Rectal smooth muscle tissue (tissue), 1 donor: ENCODE measurements around the gene EEFSEC.

Source experiments
- H3K27ac ChIP-seq: one replicate; pipeline ENCODE4 v1.7.0; 2013; ENCODE audit warnings: low read depth, low read length, inconsistent platforms
- H3K27me3 ChIP-seq: one replicate; pipeline ENCODE4 v1.7.0; 2013; ENCODE audit warnings: low read length; ENCODE audit not compliant: control insufficient read depth, insufficient read depth
- H3K36me3 ChIP-seq: one replicate; pipeline ENCODE4 v1.7.0; 2013; ENCODE audit warnings: low read length; ENCODE audit not compliant: control insufficient read depth, insufficient read depth
- H3K4me1 ChIP-seq: one replicate; pipeline ENCODE4 v1.7.0; 2013; ENCODE audit warnings: low read length; ENCODE audit not compliant: control insufficient read depth, insufficient read depth
- H3K4me3 ChIP-seq: one replicate; pipeline ENCODE4 v1.7.0; 2013; ENCODE audit warnings: low read length
- H3K9ac ChIP-seq: one replicate; pipeline ENCODE4 v1.7.0; 2013; ENCODE audit warnings: low read length

Gene EEFSEC

DNA sequence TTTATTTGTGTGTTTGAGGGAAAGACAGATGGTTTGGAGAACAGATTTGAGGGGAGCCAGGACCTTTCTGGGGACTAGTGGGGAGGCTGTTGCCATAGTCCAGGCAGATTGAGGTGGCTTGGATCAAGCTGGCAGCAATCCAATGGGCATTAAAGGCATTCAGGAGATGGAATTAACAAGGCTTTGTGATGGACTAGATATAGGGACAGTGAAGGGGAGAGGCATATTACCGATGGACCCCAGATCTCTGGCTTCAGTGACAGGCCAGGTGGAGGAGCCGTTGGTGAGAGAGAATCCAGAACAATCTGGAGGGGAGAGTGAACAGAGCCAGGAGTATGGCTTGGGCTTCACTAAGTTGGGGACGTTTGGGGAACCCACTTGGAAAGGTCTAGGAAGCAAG lies 124.8 kb downstream of the EEFSEC start:
- Histone ChIP-seq H3K27me3 (no peaks in the 10 kb centered on the region), H3K9ac (no peak overlapping the region), H3K4me1 (peaks cover 36% of the 10 kb centered on the region), H3K27ac (no peak overlapping the region), H3K4me3 (no peak overlapping the region), H3K36me3 (no peaks in the 10 kb centered on the region)

DNA sequence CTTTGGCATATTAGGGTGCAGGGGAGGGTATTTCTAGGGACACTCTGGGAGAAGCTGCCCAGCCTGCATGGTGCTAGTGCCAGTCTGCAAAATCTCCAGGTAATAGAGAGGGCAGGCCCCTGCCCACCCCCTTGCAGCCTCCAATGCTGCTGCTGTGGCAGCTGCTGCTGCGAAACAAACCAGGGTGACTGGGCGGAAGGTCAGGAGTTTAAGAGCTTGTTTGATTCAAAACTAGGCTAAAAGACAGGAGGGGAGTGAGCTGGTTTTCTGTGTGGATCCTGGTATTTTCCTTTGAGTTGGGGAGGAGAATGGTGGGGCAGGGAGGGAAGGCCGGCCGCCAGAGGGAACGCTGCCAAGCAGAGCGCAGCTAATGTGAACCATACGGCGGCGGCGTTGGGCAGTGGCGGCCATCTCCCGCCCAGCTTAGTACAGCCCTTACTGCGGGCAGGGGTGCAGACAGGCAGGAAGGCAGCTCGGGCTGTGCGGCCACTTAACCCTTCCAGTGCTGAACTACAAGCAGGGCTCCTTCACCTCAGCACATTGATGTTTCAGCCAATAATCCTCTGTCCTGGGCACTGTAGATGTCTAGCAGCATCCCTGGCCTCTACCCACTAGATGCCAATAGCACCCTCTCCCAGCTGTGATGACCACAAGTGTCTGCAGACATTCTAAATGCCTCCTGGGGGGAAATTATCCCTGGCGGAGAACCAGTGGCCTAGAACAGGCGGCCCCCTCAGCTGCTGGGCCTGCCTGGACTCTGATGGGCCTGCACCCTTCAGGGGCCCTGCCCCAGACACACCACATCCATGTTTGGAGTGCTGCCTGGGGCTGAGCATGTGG lies 125.7 kb downstream of the EEFSEC start:
- H3K4me1 ChIP-seq: peaks cover 36% of the 10 kb centered on the region
- H3K9ac ChIP-seq: no peak overlapping the region
- no peaks in the 10 kb centered on the region for H3K27me3 ChIP-seq
- H3K27ac ChIP-seq: no peak overlapping the region
- peaks cover 4% of the 10 kb centered on the region for H3K36me3 ChIP-seq
- no peak overlapping the region for H3K4me3 ChIP-seq

DNA sequence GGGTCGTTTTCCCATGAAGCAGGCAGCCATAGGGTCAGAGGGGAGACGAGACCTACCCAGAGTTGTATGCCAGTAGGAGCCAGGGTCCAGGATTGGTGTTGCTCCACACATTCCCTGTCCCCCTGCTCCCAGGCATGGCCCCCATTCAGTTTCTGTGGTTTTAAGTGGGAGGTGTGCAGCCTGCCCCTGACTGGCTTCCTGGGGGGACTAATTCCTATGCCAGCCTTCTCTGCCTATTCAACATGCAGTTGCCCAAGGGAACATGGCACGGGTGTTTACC lies 126.3 kb downstream of the EEFSEC start:
- no peak overlapping the region for H3K9ac ChIP-seq
- H3K36me3 ChIP-seq: peaks cover 4% of the 10 kb centered on the region
- peaks cover 36% of the 10 kb centered on the region for H3K4me1 ChIP-seq
- no peak overlapping the region for H3K4me3 ChIP-seq
- H3K27ac ChIP-seq: no peak overlapping the region
- H3K27me3 ChIP-seq: no peaks in the 10 kb centered on the region

DNA sequence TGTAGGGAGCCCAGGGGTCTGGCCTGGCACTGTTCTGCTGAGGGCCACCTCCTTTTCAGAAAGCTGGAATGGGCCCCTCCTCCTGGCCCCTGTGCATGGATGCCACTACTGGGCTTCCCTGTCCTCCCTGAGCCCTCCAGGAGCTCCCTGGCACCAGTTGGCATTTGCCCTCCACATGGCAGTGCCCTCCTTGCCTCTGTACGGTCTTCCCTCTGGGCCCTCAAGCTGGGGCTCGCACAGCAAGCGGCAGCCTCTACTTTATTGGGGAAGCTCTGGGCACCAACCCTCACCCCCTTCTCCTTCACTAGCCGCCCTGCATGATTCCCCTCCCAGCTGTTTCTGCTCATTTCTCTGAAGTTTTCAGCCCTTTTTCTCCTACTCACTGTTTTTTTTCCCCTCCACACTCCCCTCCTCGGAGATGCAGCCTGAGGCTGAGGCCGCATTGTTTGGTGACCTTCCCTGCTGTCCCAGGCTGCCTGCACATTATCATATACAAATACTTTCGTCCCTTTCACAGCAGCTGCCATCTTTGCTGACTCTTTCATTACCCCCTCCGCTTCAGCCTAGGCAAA lies 127.3 kb downstream of the EEFSEC start:
- peaks cover 4% of the 10 kb centered on the region for H3K36me3 ChIP-seq
- H3K4me3 ChIP-seq: no peak overlapping the region
- no peak overlapping the region for H3K27ac ChIP-seq
- H3K9ac ChIP-seq: no peak overlapping the region
- H3K4me1 ChIP-seq: peaks cover 36% of the 10 kb centered on the region
- H3K27me3 ChIP-seq: no peaks in the 10 kb centered on the region

DNA sequence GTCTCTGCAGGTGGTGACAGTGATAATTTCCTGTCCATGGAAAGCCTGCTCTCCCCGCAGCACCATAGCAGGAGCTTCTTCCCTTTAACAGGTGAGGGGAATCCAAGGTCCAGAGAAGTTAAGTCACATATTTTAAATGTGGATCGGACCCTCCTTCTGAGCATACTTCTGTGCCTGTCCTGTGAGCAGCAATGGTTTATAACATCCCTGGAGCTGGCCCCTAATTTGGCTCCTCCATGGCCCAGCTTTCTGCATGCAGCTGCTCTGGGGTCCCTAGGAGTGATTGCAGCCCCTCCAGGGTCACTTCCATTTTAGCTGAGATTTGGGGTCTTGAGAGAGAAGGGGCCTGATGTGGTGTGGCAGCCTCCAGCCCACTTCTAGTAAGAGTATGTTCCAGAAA lies 127.8 kb downstream of the EEFSEC start:
- H3K36me3 ChIP-seq: peaks cover 4% of the 10 kb centered on the region
- no peaks in the 10 kb centered on the region for H3K27me3 ChIP-seq
- no peak overlapping the region for H3K4me3 ChIP-seq
- no peak overlapping the region for H3K27ac ChIP-seq
- H3K4me1 ChIP-seq: peaks cover 36% of the 10 kb centered on the region
- H3K9ac ChIP-seq: no peak overlapping the region

DNA sequence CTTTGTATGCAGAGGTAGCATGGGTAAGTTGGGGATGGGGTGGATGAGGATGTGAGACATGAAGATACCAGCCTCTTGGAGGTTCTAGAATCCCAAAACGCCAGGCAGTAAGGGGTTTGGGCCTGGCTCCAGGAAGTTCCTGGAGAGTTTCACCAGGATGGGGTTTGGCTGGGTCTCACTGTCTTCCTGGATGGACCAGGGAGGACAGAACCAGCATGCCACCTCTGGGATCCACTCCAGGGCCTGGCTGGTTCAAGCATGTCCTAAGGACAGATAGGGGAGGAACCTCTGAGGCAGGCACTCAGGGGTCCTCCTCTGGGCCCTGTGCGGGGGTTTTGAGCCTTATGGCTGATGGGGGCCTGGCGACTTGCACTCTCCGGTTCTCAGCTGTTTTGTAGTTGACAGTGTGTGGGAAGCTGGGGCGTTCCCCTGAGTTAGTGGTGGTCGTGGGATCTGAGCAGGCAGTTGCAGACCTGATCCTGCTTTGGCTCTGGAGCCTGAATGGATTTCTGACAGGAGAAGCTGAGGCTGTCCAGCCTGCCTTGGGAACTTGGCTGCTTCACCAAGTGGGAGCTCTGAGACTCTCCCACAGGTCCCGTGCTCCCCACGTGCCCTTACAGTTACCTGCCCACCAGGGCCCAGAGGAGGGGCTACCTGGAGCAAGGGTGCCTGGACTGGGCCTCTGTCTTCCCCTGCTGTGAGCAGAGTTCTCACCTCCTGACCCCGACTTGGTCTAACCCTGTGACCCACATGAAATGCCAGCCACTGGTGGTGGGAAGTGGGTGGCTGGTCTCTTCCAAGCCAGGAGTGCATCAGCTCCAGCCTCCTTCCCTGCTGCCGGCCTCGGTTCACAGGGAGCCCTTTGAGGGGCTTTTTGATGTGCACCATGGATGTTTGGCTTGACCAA lies 128.4 kb downstream of the EEFSEC start:
- Histone ChIP-seq H3K36me3 (peaks cover 4% of the 10 kb centered on the region), H3K27me3 (no peaks in the 10 kb centered on the region), H3K9ac (no peak overlapping the region), H3K4me3 (peak overlapping the region; percentile 10), H3K4me1 (peaks cover 36% of the 10 kb centered on the region), H3K27ac (peak overlapping the region; percentile 33)

DNA sequence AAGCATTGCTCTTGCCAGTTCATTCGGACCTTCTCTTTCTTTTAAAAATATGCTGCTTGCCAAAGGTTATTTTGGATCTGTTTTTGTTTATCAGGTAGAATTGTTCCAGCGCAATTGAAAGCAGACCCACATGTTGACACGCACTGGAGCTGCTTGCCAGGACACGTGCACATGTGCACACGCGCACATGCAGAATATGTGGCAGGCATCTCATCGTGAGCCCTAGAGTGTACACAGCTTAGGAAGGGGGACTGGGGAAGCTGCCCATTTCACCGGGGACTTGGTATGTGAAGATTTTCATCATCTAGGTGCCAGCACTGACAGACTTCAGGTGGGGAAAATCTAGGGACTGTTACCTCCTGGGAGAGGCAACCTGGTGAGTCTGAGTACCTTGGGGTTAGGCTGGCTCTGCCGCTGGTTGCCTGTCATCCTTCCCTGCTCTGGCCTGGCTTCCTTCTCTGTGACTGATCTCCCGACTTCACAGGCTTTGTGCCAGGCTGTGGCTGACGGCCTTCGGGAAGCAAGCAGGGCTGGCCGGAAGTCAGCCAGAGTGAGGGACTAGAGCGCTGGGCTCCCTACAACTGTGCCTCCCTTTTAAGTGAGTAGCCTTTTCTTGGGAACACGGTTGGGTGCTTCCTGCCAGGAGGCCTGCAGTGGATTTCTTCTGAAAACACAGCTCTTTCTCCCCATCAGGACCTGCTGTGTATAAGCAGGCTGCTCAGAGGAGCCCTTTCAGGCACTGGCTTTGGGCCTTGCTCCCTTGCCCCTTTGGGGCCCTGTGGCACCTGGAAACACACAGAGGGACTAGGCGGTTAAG lies 129.3 kb downstream of the EEFSEC start:
- H3K9ac ChIP-seq: no peak overlapping the region
- peaks cover 36% of the 10 kb centered on the region for H3K4me1 ChIP-seq
- H3K36me3 ChIP-seq: peaks cover 4% of the 10 kb centered on the region
- no peaks in the 10 kb centered on the region for H3K27me3 ChIP-seq
- H3K27ac ChIP-seq: peak overlapping the region; percentile 61
- H3K4me3 ChIP-seq: peak overlapping the region; percentile 9

DNA sequence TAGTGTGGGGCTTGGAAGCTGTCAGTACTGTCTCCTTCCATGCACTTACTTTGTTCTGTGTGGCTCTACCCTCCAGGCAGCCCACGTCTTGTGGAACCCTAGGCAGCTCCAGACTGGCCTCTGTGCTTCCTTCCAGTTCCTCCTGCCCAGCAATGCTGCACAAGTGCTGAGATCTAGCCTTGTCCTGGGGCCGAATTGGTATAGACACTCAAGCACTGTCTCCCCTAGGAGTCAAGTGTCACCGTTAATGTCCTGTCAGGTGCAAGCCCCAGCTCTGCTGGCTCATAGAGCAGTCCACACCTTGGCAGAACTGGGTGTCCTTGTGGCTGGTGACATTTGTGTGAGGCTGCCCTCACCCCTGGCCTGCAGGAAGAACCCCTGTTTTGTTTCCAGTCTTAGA lies 130.1 kb downstream of the EEFSEC start:
- H3K36me3 ChIP-seq: peaks cover 4% of the 10 kb centered on the region
- H3K4me3 ChIP-seq: no peak overlapping the region
- H3K27me3 ChIP-seq: no peaks in the 10 kb centered on the region
- H3K4me1 ChIP-seq: peaks cover 35% of the 10 kb centered on the region
- no peak overlapping the region for H3K27ac ChIP-seq
- no peak overlapping the region for H3K9ac ChIP-seq

DNA sequence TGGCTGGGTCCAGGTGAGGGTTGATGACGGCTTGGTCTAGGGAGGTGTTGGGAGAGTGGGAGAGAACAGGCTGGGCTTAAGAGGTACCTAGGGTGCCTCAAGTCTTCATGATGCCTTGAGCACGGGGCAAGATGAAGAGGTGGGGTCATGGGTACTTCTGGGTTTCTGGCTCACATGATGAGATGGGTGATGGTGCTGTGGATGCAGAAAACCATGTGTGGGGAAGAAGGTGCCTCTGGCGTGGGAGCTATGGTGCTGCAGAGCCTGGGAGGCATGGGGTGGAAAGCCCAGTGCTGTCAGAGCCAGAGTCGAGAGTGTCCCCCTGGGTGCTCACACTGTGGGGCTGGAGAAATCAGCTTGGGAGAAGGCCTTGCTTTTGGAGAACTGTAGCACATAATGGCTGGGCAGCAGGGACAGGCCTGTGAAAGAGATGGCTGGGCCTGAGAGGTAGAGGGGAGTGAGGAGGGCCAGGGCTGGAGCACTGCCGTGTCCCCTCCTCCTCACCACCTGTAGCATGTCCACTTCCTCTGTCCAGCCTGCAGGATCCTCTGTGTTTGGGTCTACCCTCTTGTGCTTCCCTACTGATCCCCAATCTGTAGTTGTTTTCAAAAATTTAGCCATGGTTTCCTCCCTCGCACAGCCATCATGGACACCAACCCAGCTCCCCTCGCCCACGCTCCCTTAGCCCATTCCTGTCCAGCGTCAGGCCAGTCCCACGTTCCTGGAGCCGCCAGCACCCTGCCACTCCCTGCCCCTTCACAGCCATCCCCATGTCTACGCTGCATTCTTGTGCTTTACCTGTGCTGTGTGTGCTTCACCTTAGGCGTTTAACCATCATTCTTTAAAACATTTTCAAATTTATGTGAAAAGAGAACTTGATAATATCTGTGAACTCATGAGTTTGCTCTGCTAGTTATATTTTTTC lies 132.0 kb downstream of the EEFSEC start:
- peaks cover 24% of the 10 kb centered on the region for H3K4me1 ChIP-seq
- no peaks in the 10 kb centered on the region for H3K27me3 ChIP-seq
- H3K27ac ChIP-seq: no peak overlapping the region
- no peak overlapping the region for H3K4me3 ChIP-seq
- H3K36me3 ChIP-seq: peaks cover 4% of the 10 kb centered on the region
- H3K9ac ChIP-seq: no peak overlapping the region

DNA sequence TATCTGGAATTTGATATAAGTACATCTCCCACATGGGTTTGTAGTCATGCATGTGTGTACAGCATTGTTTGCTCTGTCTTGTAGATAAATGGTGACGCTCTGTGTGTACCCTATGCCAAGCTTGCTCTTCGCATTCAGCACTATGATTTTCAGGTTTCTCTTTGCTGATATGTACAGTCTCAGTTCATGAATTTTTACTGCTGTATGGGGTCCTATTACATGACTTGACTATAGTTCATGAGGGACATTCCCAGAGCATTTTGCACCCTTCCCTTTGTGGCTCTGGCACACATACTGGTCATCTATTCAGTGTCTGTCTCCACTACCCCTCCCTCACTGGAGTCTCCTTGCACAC lies 132.7 kb downstream of the EEFSEC start:
- no peaks in the 10 kb centered on the region for H3K27me3 ChIP-seq
- no peak overlapping the region for H3K4me3 ChIP-seq
- no peak overlapping the region for H3K9ac ChIP-seq
- peaks cover 21% of the 10 kb centered on the region for H3K4me1 ChIP-seq
- peaks cover 4% of the 10 kb centered on the region for H3K36me3 ChIP-seq
- H3K27ac ChIP-seq: no peak overlapping the region

DNA sequence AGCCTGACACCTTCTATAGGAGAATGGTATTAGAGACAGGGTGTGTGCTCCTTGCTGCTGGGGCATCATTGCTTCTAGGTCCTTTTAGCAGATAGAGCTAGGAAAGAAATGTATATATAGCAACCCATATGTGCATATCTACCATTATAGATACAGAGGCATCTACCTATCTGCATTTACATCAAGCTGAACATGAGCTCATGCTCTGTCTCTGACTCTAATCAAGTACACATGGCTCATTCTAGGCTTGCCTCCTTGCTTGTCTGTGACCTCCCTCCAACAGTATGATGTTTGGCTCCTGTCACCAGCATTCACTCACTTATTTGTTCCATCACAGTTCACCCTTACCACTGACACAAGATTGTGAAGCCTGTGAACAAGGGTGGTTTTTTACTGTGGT lies 133.4 kb downstream of the EEFSEC start:
- Histone ChIP-seq H3K36me3 (peaks cover 4% of the 10 kb centered on the region), H3K9ac (no peak overlapping the region), H3K27me3 (no peaks in the 10 kb centered on the region), H3K27ac (no peak overlapping the region), H3K4me3 (no peak overlapping the region), H3K4me1 (peaks cover 14% of the 10 kb centered on the region)
